ENCODE data around the gene DNAJA3. TPM values are rescaled to one million over a fixed set of nuclear protein-coding genes. Genes with fewer than 3 reads are reported as not detected.

Gene DNAJA3
- polyA plus RNA-seq, 3 donors: 21.6 to 35.5 (median 27.0) TPM

GRCh38 chr16:4402439-4403132 is 23.1 kb upstream of the DNAJA3 start:
- WGBS, 3 donors: 18 to 33% (median 27%) methylated on average over 26 to 29 of the region's 29 CpGs
- H3K27ac ChIP-seq (ENCODE audit: low read depth, low read length): no peak overlapping the region

- no peak overlapping the region for H3K27ac ChIP-seq (ENCODE audit: low read depth, low read length)
- WGBS, 3 donors: 78 to 87% (median 86%) methylated on average over 24 of the region's 24 CpGs
These were observed 22.3 kb upstream of the DNAJA3 start for GRCh38 chr16:4403133-4403949.

GRCh38 chr16:4404247-4404966 is 21.3 kb upstream of the DNAJA3 start:
- no peak overlapping the region for H3K27ac ChIP-seq (ENCODE audit: low read depth, low read length)
- 74 to 83% (median 83%) methylated on average over 20 of the region's 20 CpGs for WGBS, 3 donors

GRCh38 chr16:4404967-4405696 is 20.5 kb upstream of the DNAJA3 start:
- 90 to 92% (median 90%) methylated on average over 23 to 24 of the region's 24 CpGs for WGBS, 3 donors
- no peak overlapping the region for H3K27ac ChIP-seq (ENCODE audit: low read depth, low read length)

GRCh38 chr16:4407543-4408322 is 17.9 kb upstream of the DNAJA3 start:
- whole genome bisulfite sequencing, 3 donors: 82 to 87% (median 84%) methylated on average over 21 to 22 of the region's 22 CpGs
- H3K27ac ChIP-seq (ENCODE audit: low read depth, low read length): no peak overlapping the region

GRCh38 chr16:4408323-4408690 is 17.4 kb upstream of the DNAJA3 start:
- 66 to 86% (median 73%) methylated on average over 10 of the region's 10 CpGs for WGBS, 3 donors
- H3K27ac ChIP-seq (ENCODE audit: low read depth, low read length): no peak overlapping the region

GRCh38 chr16:4409081-4409932 is 16.4 kb upstream of the DNAJA3 start:
- 87 to 93% (median 91%) methylated on average over 19 of the region's 19 CpGs for WGBS, 3 donors
- no peak overlapping the region for H3K27ac ChIP-seq (ENCODE audit: low read depth, low read length)

- H3K27ac ChIP-seq (ENCODE audit: low read depth, low read length): no peak overlapping the region
- WGBS, 3 donors: 65 to 75% (median 69%) methylated on average over 15 of the region's 15 CpGs
These were observed 15.2 kb upstream of the DNAJA3 start for GRCh38 chr16:4410335-4411075.

GRCh38 chr16:4411684-4412083 is 14.0 kb upstream of the DNAJA3 start:
- H3K27ac ChIP-seq (ENCODE audit: low read depth, low read length): no peak overlapping the region
- WGBS, 3 donors: 60 to 82% (median 74%) methylated on average over 16 of the region's 16 CpGs

GRCh38 chr16:4412159-4412558 is 13.5 kb upstream of the DNAJA3 start:
- H3K27ac ChIP-seq (ENCODE audit: low read depth, low read length): no peak overlapping the region
- WGBS, 3 donors: 87 to 96% (median 89%) methylated on average over 8 of the region's 8 CpGs

GRCh38 chr16:4412854-4413253 is 12.8 kb upstream of the DNAJA3 start:
- no peak overlapping the region for H3K27ac ChIP-seq (ENCODE audit: low read depth, low read length)
- 93 to 98% (median 95%) methylated on average over 4 of the region's 4 CpGs for WGBS, 3 donors

GRCh38 chr16:4414187-4414917 is 11.3 kb upstream of the DNAJA3 start:
- 74 to 90% (median 76%) methylated on average over 7 of the region's 7 CpGs for WGBS, 3 donors
- no peak overlapping the region for H3K27ac ChIP-seq (ENCODE audit: low read depth, low read length)

- WGBS, 3 donors: 1 to 2% (median 1%) methylated on average over 35 to 44 of the region's 44 CpGs
- peak overlapping the region; percentile 36 for H3K27ac ChIP-seq (ENCODE audit: low read depth, low read length)
These were observed 10.0 kb upstream of the DNAJA3 start for GRCh38 chr16:4415538-4416199.

- WGBS, 3 donors: 0% methylated on average over 69 to 92 of the region's 92 CpGs
- peak within 1 kb of the TSS; percentile 87 for H3K27ac ChIP-seq (ENCODE audit: low read depth, low read length)
These were observed 9.3 kb upstream of the DNAJA3 start, which contains the start of gene CORO7 for GRCh38 chr16:4416200-4417032. TSS of gene CORO7 (minus strand) at chr16:4416596. CDS start at chr16:4416518, 78 bp downstream.

Measured in adipose tissue (tissue), 3 donors.